Stimulated activated CD8-positive, alpha-beta memory T cell treated with anti-CD3 and anti-CD28 coated beads, Interleukin-7, amount 100 ng/mL, for 24 hours (primary cell): ENCODE data around the gene CABLES1.
"Not testable (repeated sequence)": the region's sequence is repeated elsewhere in the genome, so short reads cannot be mapped to it uniquely, and the experiment has no call there.

Experiments used
- DNase-seq: peaks from one replicate; pipeline ENCODE4 v3.0.0-alpha.2; 2020; ENCODE audit warnings: low read depth

CABLES1 gene

GRCh38 chr18:23142251-23142929 lies 7.1 kb downstream of the CABLES1 start:
- DNase-seq, result no peak

- no peak for DNase-seq
Measured at GRCh38 chr18:23143016-23143814, 7.9 kb downstream of the CABLES1 start.

GRCh38 chr18:23143815-23144261 lies 8.6 kb downstream of the CABLES1 start:
- no peak for DNase-seq

- DNase-seq, result no peak
Measured at GRCh38 chr18:23144640-23145039, 9.4 kb downstream of the CABLES1 start.

GRCh38 chr18:23145621-23146020 lies 10.3 kb downstream of the CABLES1 start:
- DNase-seq, result no peak

GRCh38 chr18:23146861-23147469 lies 11.7 kb downstream of the CABLES1 start:
- no peak for DNase-seq

- no peak for DNase-seq
Measured at GRCh38 chr18:23148382-23148781, 13.1 kb downstream of the CABLES1 start.

GRCh38 chr18:23149570-23149969 lies 14.3 kb downstream of the CABLES1 start:
- DNase-seq, result no peak

GRCh38 chr18:23151414-23152099 lies 16.3 kb downstream of the CABLES1 start:
- DNase-seq, result no peak

- DNase-seq, result no peak
Measured at GRCh38 chr18:23154030-23154429, 18.7 kb downstream of the CABLES1 start.

- no peak for DNase-seq
Measured at GRCh38 chr18:23154823-23155500, 19.7 kb downstream of the CABLES1 start.

GRCh38 chr18:23155537-23155936 lies 20.3 kb downstream of the CABLES1 start:
- no peak for DNase-seq

GRCh38 chr18:23156134-23156533 lies 20.8 kb downstream of the CABLES1 start:
- DNase-seq, result no peak

GRCh38 chr18:23158058-23158457 lies 22.8 kb downstream of the CABLES1 start:
- no peak for DNase-seq

GRCh38 chr18:23158884-23159283 lies 23.6 kb downstream of the CABLES1 start:
- not testable (repeated sequence) for DNase-seq

- no peak for DNase-seq
Measured at GRCh38 chr18:23159344-23159743, 24.1 kb downstream of the CABLES1 start.

GRCh38 chr18:23162473-23162872 lies 27.2 kb downstream of the CABLES1 start:
- DNase-seq, result no peak

GRCh38 chr18:23163786-23164533 lies 28.7 kb downstream of the CABLES1 start:
- no peak for DNase-seq

GRCh38 chr18:23165271-23166068 lies 30.2 kb downstream of the CABLES1 start:
- no peak for DNase-seq

GRCh38 chr18:23166891-23167541 lies 31.7 kb downstream of the CABLES1 start:
- no peak for DNase-seq
